IPS-NIHi7 (cell line): ENCODE results near the gene TTC23L.
"Not testable (repeated sequence)": the region's sequence is repeated elsewhere in the genome, so short reads cannot be mapped to it uniquely, and the experiment has no call there.

Experiments used
- DNase-seq: peaks from one replicate; pipeline ENCODE4 v3.0.0; 2012; ENCODE audit warnings: mixed read lengths; ENCODE audit errors: extremely low spot score

Gene TTC23L

DNA sequence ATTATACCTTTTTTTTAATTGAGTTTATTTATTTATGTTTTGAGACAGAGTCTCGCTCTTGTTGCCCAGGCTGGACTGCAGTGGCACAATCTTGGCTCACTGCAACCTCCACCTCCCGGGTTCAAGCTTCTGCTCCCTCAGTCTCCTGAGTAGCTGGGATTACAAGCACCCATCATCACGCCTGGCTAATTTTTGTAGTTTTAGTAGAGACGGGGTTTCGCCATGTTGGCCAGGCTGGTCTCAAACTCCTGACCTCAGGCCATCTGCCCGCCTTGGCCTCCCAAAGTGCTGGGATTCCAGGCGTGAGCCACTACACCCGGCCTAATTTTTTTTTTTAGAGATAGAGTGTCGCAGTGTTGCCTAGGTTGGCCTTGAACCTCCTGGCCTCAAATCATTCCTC lies 84.3 kb downstream of the TTC23L start:
- not testable (repeated sequence) for DNase-seq

DNA sequence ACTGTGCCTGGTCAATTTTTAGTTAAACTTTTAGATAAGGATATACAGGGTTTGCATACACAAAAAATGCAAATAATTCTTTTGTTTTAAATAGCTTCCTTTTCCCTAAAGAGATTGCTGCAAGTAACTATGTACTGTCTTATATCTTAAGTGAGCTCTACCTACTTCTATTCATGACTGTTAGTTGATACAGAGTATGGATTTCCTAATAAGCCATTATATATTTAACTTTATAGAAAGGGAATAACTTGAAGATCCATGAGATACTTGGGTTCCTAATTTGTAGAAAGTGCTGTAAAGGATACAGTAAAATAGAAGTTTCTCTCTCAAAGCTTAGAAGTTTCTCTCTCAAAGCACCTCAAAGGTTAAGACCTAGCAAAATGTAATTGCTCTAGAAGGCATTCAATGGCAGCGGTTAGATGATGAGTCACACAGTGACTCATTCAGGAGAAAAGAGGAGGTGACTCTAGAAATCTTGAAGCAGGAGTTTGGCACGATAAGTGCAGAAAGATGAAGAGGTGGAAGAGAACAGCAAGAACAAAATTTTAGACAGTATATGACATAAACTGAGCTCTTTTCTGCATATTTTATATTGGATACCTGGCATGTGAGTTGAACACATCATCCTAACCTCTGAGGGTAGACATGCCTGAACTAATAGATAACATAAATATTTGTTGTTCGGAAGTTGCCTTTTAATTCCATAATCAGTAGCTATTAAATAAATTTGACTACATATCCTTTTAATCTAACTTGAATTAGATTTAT lies 84.9 kb downstream of the TTC23L start:
- DNase-seq = no peak

DNA sequence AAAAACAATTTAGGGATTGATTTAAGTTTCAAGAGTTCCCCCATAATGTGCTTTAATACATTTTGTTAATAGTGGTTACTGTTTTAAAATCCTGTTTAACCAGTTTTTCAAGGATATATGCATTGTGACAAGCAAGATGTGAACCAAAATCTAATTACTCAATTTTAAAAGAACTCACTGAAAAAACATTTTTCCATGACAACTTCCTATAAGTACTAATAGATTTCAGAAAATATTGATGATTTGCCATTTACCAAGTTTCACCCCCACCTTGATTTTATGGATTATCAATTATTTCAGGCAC lies 85.5 kb downstream of the TTC23L start:
- DNase-seq = no peak

DNA sequence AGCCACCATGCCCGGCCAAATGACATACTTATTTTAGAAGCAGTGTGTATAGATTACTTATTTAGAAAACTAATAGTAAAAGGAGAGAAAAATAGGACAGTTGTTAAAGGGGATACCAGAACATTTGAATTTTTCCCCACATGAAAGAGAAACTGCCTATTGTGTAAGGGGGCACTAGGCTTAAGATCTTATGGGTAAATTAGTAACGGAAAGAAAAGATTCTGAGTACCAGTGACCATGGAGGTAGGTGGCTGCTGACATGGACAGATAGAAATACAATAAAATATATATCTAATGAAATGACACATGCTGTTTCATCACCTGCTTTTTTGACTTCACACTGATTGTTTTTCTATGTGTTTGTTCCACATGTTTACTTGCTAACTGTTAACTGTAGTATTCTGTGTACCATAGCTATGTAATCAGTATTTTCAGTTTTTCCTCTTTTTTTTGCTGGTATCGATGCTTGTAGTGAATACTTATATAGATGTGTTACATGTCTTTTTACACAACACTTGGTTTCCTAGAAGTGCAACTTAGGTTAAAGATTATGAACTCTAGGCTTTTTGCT lies 87.4 kb downstream of the TTC23L start:
- no peak for DNase-seq

DNA sequence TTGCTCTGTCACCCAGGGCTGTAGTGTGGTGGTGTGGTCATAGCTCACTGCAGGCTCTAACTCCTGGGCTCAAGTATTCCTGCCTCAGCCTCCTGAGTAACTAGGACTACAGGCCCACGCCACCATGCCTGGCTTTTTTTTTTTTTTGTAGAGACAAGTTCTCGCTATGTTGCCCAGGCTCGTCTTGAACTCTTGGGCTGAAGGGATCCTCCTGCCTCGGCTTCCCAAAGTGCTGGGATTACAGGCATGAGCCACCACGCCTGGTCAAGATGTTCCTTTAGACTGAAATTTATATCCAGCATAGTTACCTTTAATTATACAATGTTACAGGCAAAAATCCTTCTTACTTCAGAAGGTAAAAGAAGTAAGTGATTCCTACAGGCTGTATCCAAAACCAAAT lies 88.8 kb downstream of the TTC23L start:
- DNase-seq = no peak

DNA sequence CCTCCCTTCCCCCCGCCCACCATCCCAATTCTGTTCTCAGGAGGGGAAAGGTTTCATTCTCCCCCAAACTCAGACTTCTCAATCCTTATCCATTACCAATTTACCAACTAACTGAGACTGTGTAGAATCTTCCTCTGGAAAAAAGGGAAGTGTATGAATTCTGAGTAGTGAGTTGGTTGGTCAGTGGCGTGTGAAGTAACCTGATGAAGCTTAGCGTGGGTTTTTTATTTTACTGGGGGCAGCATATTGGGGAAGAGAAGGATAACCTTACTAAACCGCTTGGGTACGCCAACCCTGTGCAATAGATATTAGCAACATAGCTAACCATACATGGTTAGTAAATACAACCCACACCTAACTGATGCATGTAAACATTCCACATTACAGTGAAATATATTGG lies 89.3 kb downstream of the TTC23L start:
- no peak for DNase-seq

DNA sequence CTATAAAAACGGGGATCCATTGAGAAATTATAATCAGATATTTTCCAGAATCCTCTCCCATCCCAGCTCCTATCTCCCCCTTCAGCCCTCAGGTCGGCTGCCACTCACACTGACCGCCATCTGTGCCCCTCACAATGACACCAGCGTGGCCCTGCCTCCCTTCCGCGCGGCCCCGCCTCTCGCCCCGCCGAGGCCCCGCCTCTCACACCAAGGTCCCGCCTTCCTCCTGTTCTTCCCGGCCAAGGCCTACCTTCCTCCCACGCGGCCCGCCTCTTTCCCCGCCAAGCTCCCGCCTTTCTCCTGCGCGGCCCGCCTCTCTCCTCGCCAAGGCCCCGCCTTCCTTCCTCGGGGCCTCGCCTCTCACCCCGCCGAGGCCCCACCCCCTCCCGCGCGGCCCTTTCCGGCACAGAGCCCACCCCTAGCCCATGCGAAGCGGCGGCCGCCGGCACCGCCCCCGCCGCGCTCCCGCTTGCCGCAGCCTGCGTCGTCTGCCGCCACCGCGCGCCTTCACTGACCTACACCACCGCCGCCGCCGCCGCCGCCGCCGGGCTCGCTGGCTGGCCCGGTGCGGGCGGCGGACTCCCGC lies 90.3 kb downstream of the TTC23L start, which contains the start of gene DNAJC21:
Gene DNAJC21 (plus strand): TSS at position 426 of the 586 bp plus-strand sequence. CDS start 261 bp downstream, outside the sequence.
- peak; percentile 98 for DNase-seq

DNA sequence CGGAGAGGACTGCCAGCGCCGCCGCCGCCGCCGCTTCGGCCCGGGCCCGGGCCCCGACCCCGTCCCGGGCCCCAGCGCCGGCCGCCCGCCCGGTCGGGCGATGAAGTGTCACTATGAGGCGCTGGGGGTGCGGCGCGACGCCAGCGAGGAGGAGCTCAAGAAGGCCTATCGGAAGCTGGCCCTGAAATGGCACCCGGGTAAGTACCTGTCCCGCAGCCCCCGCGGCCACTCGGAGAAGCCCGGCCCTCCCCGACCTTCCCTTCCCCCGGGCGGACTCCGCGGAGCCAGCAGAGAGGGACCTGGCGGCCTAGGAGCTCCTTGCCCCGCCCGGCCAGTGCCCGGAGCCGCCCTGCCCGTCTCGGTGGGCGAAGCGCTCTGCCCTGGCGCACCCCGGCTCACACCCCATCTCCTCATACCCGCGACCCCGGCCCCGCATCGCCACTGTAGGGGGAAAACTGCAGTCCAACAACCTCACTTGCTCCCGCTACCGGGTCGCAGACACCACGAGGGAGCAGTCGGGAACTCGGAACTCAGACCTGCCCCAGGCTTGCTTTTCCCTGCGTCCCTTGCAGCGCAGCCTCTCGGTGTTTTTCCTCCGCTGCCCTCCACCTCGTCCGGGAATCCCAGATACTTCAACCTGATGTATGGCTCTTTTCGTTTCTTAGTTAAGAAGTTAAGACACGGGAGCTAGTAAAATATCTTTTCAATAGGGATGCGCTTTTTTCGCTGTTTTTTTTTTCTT lies 90.9 kb downstream of the TTC23L start:
- DNase-seq = peak; percentile 70

DNA sequence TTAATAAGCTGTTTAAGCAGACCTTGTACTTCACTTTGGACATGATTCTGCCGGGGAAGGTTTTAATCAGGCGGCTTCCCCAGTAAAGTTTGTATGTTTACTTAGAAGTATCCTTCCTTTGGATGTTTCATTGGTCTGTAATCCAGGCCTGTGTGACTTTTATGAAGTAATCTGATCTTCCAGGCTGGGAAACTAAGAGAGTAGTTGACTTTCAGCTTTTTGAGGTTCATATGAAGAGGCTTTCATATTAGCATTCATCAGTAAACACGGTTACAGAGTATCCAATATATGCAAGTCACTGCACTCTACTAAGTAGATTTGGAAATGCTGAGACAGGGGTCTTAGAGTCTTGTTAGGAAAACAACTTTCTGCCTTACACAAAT lies 91.5 kb downstream of the TTC23L start:
- no peak for DNase-seq

DNA sequence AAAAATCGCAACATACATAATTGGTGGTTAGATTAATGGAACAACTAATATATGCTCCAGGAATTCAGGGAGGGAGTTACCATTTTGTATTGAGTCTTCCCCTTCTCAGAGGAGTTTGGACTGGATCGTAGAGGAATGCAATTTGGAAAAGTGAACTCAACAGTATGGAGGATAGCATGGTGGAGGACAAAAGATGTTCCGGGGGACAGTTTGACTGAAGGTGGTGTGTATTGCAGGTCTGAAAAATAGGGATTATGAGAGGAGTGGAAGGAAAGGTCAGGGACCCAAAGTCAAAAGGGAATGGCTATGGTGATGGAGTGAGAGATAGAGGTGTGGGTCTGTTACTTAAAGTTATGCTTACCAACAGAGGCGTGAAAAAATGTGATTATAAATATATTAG lies 91.9 kb downstream of the TTC23L start:
- no peak for DNase-seq

DNA sequence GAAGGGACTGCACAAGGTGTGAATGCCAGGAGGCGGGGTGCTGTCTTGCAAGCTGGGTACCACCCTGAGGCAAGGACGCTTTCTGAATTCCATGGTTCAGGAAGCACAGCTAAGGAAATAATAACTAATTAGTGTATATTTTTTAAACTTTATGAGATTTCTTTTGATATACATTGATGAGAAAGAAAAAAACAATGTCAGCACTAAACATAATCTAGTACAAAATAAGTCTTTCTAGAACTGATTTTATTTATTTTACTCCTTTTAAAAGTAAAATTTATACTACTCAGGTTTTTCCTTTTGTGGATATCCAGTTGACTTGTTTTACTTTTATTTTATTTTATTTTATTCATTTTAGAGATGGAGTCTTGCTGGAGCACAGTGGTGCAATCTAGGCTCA lies 94.0 kb downstream of the TTC23L start:
- DNase-seq = no peak

DNA sequence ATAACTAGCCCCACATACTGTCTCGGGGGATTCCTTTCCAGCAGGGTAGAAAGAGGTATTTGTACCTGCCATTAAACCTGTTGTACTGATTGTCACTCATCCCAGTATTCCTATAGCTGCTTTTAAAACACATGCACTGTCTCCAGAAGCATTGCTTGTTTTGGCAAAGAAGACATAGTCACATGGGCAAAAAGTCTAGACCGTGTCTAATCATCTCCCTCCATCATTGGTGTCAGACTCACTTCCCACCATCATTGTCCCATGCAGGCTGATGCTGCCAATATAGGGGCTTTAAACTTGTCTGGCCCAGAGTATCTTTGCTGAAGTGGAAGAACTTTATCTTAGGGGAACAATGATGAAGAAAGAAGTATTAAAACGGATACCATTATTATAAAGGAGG lies 103.0 kb downstream of the TTC23L start:
- no peak for DNase-seq

DNA sequence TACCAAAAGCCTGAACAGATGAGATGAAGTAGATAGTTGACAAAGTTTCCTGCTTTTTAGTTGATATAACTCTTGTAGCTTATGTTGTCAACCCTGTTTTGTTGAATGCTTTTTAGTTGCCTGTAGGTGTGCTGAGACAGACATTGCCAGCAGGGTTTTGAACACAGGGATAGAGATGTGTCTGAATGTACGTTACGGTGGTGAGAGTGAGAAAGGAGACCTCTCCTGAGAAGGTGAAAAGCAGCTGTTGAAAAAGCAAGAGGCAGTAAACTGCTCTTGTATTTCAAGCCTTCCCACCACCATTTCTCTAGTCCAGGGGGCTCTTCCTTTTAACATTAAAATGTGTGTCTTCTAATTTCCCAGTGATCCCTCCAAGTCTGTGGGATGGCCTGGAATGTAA lies 105.1 kb downstream of the TTC23L start:
- DNase-seq = no peak

DNA sequence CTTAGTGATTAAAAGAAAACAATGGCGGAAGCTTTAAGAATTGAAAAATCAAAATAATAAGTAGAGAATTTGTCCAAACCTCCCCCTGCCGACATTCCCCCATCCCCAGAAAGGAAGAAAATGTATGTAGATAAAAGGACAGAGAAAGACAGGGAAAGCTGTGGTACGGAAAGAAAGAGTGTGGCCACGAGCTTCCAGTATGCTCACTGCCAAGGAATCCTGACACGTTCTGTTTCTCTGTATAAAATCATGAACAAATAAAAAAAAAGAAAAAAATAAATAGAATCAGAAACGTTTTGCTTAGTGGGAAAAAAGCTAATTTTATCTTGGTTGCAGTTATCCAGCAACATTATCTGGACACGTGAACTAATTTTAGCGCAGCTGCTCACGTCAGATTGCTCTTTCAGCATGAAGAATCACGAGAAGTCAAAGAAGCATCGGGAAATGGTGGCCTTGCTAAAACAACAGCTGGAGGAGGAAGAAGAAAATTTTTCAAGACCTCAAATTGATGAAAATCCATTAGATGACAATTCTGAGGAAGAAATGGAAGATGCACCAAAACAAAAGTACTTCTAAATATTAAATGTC lies 105.6 kb downstream of the TTC23L start:
- DNase-seq = no peak
